Middle frontal gyrus (tissue), 1 donor: Measurements from ENCODE around the gene CLDN17.

Experiments used
- DNase-seq: peaks from one replicate; pipeline ENCODE4 v3.0.0-alpha.2; 2015; ENCODE audit warnings: low spot score; ENCODE audit errors: extremely low spot score

Gene CLDN17, protein sequence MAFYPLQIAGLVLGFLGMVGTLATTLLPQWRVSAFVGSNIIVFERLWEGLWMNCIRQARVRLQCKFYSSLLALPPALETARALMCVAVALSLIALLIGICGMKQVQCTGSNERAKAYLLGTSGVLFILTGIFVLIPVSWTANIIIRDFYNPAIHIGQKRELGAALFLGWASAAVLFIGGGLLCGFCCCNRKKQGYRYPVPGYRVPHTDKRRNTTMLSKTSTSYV

DNA sequence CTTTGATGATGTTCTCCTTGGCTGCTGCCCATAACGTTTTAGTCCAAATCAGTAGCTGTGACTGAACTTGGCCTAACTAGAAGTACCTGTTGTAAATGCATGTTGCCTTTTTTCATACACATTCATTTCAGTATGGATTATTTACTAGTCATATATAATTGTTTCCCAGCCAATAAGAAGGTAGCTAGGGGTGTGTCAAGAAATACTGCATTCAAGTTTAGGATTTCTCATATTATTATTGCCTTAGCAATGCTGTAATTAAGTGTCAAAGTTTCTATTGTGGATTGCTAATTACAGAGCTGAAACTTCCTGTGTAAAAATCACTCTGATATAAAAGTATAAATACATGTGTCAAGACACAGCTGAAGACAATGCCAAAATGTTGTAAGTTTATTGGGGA is at the start of gene CLDN17:
CLDN17 (minus strand) TSS at position 101 of the 400 bp plus-strand sequence. CDS start 188 bp downstream, outside the sequence.
- no peak for DNase-seq

DNA sequence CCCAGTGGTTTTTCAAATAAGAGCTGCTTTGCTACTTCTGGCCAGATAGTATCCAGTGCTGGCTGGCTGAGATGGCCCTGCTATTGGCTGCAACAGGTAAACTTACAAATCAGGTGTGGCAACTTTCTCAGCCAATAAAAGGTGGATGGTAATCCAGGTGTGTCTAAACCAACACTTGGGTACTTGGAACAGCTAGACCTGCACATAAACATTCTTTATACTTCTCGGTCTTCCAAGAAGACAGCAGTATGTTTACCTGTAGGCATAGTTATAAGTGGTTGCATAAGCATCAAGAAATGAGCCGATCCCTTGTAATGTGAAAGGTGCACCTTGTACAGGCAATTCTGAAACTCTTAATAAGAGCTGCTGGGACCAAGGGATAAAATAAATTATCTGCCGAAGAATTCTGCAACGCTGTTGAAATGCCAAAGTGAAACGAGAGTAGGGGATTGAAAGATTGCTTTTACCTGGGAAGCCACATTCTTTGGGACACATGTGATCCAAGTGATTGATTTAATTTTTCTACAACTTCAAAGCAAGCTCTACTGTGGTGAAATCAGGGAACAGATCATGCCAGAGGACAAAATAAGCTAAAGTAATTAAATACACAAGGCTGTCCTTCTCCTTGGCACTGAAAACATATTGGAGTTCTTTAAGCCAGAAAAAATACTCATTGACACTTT is 49.6 kb upstream of the CLDN17 start, which contains the start of gene CLDN8:
CLDN8 (minus strand) TSS at position 57 of the 683 bp plus-strand sequence. CDS start 172 bp downstream, outside the sequence.
- DNase-seq: no peak

DNA sequence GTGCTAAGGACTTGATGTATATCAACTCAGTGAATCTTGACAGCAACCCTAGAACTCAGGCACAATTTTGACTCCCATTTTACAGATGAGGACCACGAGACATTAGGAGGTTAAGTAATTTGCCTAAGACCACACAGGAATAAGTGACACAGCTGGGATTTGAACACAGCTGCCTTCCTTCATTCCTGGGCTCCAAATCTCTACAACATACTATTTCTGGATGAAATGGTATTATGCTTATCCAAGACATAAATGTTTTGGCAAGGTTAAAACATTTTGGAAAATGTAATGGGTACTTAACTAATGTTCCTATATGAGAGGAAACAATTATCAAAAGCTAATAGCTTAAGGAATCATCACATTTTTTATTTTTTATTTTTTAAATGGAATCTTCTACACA is 44.5 kb upstream of the CLDN17 start:
- no peak for DNase-seq

DNA sequence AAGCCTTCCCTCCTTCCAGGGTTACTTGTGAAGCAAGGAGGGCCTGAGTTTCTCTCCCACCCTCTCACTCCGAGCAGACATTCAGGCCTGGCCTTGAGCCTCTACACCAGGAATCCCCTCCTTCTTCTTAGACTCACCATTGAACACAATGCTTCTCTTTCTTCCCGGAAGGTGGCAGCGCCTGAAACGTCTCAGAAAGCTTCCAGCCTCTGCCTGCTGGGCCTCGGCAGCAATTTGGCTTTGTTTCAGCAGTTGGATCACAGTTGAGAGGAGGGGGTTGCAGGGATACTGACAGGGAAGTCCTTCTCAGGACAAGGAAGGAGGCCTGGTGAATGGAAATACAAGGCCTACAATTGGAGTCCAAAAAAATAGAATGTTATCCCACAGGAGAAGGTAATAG is 43.0 kb upstream of the CLDN17 start:
- no peak for DNase-seq

DNA sequence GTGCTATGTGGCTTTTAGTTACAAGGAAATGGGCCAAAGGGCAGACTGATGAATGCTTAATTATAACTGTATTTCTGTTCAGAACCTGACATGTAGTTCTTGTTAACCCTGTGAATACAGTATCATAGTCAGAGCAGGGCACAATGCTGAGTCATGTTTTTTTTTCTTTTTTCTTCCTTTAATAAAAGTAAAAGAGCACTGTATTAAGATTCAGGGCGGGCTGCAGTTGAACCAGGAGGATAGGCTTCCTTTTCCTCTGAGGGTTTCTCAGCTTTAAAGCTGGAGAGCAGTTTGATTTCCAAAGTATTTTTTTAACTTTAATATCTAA is 40.6 kb upstream of the CLDN17 start:
- DNase-seq: no peak

DNA sequence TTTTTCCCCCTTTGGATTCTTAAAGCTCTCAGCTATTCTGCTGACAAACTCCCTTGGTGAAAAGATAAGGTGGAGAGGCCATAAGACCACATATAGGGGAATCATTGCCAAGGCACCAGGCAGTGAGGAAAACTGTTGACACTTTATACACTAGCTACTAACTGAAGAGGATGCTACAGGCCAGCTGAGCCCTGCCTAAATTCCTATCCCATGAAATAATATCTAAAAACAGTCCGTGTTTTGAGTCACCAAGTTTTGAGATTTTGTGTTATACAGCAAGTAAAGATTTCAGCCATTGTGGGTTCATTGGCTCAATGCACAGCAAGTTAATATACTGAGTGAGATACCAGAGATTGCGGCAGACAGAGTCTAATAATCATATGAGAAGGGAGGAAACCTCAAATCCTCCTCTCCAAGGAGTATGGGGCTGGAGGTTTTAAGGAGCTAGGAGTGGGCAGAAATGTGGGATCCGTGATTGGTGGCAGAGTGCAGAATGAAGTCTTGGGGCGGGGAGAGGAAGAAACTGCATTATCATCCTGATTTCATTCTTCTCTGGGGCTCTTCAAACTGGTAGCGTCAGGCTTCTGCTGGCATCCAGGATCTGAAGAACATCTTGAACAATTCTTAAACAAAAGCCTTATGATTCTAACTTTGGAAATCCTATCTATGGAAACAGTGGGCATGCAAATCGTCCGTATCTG is 40.1 kb upstream of the CLDN17 start:
- DNase-seq: no peak

DNA sequence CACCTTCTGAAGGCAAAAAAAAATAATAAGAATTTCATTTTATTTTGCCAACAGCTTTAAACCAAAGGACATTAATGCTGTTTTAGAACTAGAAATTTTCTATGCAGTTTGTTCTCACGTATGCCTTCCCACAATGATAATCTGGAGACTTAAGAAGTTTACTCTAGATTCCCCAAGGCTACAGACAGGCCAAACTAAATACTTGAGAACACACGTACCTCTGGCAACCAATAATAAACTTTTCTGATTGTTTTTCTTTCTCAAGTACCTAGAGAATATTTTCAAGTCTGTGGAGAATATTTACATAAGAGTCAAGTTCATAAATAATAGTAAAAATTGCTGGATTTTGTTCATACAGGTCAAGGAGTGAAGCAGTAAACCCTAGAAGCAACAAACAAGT is 33.4 kb upstream of the CLDN17 start:
- no peak for DNase-seq

DNA sequence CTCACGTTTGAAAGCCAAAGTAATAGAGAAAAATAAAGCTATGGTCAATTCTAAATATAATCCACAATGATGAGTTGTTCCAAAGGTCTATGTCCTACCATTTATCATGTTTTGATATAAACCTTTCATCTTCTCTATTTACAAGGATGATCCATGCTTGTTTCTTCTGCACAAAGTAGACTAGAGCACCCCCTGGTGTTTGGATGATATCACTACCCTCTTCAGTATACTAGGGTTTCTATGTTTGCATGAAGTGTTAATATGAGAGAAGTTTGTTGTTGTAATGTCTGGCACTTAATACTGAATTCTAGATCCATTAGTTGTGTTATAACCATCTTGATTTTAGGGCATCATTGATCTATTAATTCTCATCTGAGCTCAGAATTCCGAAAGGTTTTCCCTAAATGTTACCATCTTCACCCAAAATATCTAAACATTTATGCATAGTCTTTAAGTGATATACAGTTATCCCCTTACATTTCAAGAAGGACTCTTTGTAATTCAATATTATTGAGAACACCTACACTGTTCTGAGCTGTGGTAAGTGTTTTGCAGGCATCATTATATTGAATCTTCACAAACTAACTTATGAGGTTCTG is 28.2 kb upstream of the CLDN17 start:
- no peak for DNase-seq

DNA sequence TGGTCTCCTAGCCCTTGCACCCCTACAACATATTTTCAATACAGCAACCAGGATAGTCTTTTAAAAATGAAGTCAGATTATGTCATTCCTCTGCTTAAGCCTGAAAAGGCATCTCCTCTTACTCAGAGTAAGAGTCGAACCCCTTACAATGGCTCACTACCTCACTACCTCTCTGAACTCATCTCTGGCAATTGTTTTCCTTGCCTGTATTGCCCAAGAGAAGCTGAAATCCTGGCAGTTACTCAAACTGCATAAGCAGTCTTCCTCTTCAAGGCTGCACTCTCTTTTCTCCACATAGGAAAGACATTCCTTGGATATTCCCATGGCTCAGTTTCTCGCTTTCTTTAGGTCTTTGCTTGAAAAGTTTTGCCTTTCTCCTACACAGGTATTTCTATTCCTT is 26.6 kb upstream of the CLDN17 start:
- no peak for DNase-seq

DNA sequence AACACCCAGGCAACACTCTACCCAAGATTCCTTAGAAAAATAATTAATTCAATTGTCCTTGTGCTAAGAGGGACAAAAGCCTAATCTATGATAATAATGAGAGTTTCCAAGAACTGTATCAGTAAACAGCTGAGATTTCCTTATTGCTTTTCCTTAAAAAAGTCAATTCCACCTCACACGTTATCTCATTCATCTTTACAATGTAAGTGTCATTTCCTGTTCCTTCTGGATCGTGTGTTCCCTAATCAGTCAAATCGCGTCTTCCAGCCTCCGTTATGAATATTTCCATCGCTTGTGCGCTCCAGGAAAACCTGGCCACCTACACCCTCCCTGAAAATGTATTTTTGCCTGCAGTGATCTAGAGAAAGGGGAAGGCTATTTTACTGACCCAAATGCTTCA is 23.9 kb upstream of the CLDN17 start:
- no peak for DNase-seq

DNA sequence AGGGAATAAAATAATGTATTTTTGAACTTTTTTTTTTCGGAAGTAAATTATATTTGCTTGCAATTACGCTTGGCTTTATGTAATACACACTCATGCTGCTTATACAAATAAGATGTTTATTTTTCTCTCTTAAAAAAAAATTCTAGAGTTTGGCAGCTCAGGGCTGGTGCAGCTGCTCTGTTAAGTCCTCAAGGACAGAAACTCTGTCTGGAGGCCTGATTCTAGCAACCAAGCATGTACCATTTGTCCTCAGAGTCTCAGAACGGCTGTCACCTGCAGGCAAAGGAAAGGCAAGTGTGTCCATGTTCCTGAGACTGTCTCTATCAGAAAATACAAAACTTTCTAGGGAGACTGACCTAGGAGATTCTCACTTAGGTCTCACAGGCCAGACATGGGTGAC is 23.2 kb upstream of the CLDN17 start:
- DNase-seq: no peak

DNA sequence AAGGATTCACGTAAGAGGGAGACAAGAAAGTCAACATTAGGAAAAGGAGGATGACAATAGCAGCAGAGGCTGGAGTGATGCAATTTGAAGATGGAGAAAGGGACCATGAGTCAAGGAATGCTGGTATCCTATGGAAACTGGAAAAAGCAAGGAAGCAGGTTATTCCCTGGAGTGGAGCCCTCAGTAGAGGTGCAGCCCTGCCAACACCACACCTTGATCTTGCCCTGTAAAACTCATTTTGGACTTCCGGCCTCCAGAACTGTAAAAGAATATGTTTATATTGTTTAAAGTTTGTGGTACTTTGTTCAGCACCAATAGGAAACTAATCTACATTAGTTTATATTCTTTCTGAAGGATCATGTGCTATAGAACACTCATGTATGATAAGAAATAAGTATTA is 19.6 kb upstream of the CLDN17 start:
- DNase-seq: no peak

DNA sequence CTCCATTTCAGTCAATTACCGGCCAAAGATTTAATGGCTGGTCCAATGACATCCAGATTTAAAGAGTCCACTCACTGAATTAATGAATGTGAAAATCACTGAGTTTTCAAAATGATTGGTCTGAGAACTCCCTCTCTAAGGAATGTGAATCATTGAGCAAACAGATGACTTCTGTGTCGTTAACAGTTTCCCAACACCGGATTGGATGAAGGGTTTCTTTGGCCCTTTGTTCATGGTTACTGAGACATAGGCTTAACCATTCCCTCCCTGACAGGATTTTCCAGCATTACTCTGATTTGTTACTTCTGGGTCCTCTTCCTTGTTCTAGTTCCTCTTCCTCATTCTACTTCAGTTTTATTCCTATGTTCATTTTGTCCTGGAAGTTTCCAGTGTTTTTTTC is 1.5 kb upstream of the CLDN17 start:
- DNase-seq: no peak

DNA sequence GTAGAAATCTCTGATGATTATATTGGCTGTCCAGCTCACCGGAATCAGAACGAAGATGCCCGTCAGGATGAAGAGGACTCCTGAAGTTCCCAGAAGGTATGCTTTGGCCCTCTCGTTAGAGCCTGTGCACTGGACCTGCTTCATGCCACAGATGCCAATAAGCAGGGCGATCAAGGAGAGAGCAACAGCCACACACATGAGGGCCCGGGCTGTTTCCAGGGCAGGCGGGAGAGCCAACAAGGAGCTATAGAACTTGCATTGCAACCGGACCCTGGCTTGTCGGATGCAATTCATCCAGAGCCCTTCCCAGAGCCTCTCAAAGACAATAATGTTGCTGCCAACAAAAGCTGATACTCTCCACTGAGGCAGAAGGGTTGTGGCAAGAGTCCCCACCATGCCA is 434 bp downstream of the CLDN17 start:
- DNase-seq: no peak

DNA sequence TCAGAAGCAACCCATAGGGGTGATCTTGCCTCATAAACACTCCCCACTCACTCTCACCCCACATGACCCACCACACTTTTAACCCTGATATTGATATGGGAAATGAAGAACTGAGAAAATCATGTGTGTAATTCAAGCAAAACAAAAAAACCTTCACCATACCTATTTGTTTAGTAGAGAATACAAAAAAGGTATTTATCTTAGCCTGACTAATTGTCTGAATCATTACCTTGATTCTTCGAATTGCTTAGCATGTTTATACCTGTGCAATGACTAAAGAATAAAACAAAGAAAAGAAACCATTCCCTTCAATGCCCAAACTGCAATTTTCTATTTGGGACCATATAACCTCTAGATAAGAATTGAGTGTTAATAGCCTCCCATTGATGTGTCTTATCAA is 1.8 kb downstream of the CLDN17 start:
- DNase-seq: no peak

DNA sequence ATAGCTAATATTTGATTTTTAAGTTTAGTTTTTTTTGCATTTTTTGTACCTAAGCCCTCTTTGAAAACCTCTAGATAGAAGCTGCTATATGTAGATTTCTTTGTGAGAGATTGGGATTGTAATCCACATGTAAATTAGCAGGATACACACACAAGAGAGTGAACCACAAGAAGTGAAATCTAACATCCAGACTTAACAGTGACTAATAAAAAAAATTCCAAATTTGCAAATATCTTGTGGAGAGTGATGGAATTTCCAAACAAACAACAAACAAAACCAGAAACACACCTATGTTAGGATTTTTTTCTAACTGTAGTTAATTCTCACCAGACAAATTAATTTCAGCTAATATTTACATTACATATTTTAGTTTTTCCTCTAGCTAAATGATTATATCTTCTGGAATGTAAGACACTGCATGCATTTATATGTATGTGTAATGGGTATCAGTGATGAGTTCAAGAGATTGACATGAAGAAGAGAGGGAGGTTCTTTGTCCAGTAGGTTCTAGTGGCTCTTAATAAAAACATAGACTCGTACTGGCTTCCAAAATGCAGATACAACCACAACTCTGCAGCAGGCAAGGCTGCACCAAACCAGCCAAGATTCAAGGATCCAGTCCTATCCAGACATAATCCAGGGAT is 12.8 kb downstream of the CLDN17 start:
- no peak for DNase-seq

DNA sequence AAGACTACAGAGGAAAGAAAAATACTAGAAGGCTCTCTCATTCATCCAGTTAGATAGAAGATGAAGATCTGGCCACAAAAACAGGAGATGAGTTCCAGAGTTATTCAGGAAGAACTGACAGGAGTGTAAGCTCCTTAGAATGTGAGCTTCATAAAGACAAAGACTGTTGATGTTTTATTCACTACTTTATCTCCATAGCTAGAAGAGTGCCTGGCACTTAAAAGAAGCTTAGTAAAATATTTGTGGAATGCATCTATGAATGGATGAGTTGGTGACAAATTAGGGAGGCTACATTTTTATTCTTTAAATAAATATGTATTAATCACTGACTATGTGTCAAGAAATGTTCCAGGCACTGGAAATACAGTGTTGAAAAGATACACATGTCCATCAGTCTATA is 13.8 kb downstream of the CLDN17 start:
- no peak for DNase-seq

DNA sequence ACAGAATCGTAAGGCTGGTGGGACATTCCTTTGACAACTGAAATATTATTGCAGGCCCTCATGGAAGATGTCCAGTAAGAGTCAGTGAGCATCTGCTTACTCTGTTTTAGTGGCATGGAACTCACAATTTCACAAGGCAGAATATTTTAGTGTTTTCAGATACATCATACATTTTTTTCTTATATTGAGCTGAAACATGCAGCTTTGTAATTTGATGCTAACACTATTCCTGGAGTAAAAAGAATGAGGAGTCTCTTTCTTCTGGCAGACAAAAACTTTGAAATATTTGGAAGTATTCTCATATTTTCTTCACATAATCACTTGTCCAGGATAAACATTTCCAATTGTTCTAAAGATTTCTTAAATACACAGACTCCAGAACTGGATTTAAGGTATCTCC is 17.7 kb downstream of the CLDN17 start:
- no peak for DNase-seq

DNA sequence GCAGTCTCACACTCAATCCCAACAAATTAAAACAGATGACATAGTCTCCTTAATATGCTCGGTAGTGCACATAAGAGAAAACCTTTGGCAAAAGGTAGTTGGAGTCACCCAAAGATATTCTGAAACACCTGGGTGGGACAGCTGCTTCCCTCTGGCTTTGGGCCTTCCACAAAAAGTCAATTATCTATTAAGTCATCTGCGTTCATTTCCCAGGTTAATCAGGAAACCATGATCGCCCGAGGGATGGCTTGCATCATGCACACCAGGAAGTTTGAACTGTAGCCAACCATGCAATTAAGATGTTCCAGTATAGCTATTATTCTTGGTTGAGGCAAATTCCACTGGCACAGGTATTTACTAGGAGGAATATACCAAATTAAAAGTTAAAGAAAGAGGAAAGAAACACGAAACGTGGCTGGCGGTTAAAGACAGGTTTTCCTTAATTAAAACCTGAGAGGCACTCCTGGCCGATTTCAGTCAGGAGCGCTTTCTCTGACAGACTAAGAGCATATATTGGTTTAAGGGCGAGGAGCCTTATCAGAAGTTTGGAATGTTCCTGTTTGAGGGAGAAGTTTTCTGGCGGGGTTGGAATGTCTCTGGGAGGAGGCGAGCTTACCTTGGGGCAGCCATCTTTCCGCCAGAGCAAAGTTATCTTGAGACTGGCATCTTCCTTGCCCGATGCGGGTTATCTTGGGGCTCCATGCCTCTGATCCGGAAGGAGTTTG is 19.9 kb downstream of the CLDN17 start:
- no peak for DNase-seq

DNA sequence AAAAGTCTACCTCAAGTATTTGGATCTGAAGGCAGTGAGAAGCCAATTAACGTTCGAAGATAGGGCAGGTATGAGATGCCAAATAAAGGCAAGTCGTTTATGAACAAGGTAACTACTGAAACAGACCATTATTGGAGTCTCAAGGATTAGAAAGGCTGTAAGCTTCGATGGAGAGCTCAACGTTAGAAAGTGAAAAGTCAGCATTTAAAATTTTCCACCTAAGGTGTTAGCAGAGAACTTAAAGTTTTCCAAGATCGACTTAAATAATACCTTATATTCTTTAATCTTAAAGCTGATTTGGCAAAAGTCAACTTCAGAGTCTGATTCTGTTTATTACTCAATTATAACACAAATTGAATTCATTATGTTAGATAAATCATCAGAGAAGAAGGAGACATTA is 28.1 kb downstream of the CLDN17 start:
- no peak for DNase-seq

DNA sequence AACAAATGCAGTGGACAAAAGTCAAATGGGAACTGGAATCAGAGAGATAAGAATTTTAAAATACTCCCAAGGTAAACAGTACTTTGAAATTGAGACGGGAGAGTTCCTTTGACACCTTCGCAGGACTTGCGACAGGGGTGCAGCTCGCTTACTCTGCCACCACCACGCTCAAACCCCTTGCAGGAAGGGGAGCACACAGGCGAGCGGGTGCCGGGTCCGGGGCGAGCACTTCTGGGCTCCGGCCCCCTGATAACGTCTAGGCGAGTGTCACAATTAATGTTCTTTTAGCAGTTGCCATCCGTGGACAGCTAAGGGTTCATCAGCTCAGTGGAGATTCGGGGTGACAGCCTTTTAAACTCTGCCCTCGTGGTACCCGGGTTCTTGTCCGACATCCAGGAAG is 37.4 kb downstream of the CLDN17 start:
- DNase-seq: no peak
